ENCODE measurements around the gene CHCHD2.
"Not testable (repeated sequence)": the region's sequence is repeated elsewhere in the genome, so short reads cannot be mapped to it uniquely, and the experiment has no call there.

GRCh38 chr7:56080726-56081435 is 25.4 kb downstream of the CHCHD2 start:
- TF ChIP-seq, protein P1, sequence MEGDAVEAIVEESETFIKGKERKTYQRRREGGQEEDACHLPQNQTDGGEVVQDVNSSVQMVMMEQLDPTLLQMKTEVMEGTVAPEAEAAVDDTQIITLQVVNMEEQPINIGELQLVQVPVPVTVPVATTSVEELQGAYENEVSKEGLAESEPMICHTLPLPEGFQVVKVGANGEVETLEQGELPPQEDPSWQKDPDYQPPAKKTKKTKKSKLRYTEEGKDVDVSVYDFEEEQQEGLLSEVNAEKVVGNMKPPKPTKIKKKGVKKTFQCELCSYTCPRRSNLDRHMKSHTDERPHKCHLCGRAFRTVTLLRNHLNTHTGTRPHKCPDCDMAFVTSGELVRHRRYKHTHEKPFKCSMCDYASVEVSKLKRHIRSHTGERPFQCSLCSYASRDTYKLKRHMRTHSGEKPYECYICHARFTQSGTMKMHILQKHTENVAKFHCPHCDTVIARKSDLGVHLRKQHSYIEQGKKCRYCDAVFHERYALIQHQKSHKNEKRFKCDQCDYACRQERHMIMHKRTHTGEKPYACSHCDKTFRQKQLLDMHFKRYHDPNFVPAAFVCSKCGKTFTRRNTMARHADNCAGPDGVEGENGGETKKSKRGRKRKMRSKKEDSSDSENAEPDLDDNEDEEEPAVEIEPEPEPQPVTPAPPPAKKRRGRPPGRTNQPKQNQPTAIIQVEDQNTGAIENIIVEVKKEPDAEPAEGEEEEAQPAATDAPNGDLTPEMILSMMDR (IDR thresholded peaks at IDR 0.05), result not testable (repeated sequence)
- not testable (repeated sequence) for TF ChIP-seq POLR2A (IDR thresholded peaks at IDR 0.05)
